GM21360 (cell line): ENCODE data around the gene BCL6B.
"Not testable (repeated sequence)": the region's sequence is repeated elsewhere in the genome, so short reads cannot be mapped to it uniquely, and the experiment has no call there.

Experiments
- ATAC-seq: cut with Tn5 transposase; IDR thresholded peaks from one replicate; pipeline ENCODE4 v1.9.1; 2021; ENCODE audit warnings: mild to moderate bottlenecking, moderate library complexity; ENCODE audit not compliant: unreplicated experiment

The BCL6B gene

DNA sequence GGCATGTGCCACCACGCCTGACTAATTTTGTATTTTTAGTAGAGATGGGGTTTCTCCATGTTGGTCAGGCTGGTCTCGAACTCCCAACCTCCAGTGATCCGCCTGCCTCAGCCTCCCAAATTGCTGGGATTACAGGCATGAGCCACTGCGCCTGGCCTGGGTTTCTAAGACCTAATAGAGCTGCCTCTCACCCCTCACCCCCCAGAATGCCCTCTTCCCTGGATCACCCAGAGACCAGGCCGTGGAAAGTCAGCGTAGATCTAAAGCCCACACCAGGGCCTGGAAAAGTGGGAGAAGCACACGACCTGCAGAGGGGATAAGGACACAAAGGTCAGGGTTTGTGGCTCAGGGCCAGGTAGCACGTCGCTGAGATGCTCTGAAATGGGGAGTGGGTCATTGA lies 27.7 kb downstream of the BCL6B start:
- ATAC-seq = not testable (repeated sequence)

DNA sequence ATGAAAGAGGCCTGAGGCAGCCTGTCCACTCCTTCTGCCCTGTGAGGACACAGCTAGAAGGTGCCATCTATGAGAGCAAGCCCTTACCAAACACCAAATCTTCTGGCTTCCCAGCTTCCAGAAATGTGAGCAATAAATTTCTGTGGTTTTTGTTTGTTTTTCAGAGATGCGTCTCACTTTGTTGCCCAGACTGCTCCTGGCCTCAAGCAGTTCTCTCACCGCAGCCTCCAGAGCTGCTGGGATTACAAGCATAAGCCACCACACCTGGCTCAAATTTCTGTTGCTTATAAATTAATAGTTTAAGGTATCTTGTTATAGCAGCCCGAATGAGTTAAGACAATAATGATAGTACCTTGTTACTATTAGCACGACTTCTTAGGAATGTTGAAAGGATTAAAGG lies 33.5 kb downstream of the BCL6B start:
- ATAC-seq = no peak

DNA sequence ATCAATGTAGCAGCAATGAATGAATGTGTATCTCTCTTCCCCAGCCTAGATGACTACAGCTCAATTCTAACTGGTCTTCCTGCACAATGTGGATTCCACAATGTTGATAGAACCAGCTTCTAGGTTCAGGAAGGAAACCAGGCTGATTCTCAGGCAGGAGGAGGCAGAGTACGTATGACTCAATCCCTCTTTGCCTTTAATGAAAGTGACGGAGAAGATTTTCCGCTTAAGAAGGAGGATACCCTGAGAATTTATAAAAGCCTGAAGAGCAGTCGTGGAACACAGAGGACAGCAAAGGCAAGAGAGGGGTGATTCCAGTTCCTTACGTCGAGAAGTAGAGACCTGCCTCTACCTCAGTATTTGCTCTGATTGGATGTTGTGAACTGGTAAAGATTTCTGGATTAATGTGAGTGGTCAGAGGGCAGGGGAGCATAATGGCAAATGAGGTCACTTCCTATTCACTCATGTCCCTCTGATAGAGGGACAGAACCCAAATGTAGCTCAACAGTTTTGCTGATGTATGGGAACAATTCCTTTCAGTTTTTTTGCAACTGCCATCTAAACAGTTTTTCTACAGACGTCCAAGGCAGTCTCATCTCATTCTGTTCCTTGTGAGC lies 36.1 kb downstream of the BCL6B start:
- no peak for ATAC-seq

DNA sequence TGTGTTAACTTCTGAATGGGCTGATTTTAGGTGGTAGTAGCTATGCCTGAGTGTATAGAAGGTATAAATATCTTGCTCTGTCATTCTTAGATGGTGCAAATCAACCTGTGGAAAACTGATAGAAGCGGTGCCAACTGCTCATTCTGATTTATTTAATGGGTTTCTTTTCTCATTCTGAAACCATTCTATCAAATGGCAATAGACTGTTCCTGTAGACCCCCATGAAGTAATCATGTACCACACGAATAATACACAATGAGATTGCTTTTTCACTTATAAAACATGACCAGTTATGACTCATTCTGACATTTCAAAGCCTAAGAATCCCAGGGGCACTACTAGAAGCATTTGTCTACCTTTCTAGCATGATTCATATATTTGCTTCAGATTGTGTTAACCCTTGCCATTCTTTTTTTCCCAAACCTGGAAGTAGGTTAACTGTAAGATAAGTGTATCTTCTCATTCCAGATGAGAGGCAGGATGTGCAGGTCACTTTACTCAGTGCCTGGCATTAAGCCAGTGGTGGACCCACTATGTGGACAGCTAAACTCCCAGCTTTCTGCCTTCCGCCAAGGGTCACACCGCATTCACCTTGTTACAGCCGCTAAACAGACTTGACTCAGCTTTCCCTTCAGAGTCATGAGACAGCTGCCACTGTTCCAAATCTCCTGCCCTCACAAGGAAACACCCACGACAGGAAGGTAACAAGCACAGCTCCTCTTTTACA lies 37.5 kb downstream of the BCL6B start:
- no peak for ATAC-seq

DNA sequence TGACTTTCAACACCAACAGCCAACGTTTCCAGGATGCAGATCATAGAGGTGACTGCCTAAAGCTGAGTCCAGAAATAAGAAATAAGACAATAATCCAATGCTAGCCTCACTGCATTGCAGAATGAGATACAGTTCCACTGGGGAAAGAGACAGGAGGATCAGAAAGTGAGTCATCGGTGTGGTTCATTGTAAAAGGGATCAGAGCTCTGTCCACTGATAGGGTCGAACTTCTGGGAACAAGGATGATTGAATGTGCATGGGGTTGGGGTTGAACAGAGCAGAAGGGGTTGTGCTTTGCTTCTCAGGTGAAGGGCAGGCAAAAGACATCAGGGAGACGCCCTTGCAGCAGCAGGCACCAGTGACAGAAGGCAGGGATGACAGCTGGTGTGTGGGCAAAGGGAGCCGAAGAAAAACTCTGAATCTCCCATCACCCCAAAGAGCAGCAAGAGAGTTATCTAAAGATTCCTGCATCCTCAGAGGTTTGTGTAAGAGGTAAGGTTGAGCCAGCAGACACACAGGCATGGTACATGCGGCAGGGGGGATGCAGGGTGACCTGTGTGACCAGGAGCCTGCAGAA lies 40.8 kb downstream of the BCL6B start:
- no peak for ATAC-seq

DNA sequence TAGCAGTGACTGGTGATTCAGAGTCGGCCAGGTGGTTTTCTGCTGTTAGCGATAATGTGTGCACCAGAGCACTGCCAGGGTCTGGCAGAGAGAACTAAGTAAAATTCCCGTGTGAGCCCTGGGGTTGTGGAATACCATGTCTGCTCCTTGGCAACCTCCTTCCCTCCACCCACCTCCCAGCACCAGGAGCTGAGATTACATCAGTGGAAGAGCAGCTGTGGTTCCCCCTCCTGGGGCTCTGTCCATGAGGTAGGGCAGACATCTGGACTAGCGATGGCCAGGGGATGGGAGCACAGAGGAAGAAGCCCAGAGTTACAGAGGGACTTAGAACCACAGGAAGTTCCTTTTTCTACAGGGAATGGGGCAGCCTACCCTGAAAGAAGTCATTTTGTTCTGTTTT lies 41.4 kb downstream of the BCL6B start:
- ATAC-seq = no peak

DNA sequence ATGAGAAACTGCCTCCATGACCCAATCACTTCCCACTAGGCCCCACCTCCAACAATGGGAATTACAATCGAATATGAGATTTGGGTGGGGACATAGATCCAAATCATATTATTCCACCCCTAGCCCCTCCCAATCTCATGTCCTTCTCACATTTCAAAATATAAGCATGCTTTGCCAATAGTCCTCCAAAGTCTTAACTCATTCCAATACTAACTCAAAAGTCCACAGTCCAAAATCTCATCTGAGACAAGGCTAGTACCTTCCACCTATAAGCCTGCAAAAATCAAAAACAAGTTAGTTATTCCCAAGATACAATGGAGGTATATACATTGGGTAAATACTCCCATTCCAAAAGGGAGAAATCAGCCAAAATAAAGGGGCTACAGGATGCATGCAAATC lies 44.3 kb downstream of the BCL6B start:
- ATAC-seq = no peak

DNA sequence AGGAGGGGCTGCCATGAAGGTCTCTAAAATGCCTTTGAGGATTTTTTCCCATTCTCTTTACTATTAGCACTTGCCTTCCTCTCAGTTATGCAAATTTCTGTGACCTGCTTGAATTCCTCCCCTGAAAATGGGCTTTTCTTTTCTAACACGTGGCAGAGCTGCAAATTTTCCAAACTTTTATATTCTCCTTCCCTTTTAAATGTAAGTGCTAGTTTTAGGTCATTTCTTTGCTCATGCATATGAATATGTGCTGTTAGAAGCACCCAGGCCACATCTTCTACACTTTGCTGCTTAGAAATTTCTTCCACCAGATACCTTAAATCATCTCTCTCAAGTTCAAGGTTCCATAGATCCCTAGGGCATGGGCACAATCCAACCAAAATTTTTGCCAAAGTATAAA lies 45.4 kb downstream of the BCL6B start:
- ATAC-seq = no peak

DNA sequence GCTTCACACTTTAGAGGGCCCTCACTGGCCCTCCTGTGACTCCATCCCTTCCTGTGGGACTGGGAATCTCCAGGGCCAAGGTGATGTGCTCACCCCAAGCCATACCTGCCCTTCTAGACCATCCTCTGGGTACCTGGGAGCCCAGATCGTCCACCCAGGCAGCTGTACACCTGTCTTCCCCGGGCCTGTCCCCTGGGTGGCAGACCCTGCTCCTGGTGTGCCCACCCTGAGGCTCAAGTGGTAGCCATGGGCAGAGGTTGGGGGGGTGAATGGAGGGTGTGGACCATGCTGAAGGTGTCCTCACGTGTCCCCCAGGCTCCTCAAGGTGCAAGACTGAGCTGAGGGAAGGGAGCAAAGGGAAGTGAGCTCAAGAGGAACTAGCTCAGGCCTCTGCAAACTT lies 47.9 kb downstream of the BCL6B start:
- no peak for ATAC-seq

DNA sequence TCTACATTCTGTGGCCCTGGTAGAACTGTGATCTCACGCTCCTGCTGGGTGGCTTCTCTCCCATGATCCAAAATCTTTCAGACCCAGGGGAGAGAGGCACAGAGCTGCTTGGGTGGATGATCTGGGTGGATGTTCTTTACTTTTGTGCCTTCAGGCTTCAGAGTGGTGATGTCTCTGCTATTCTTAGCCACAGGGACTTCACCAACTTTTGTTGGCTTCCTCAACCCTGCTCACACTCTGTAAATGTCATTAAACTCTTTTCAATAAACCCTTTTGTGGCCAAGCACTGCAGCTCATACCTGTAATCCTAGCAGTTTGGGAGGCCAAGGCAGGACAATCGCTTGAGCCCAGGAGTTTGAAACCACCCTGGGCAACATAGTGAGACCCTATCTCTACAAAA lies 49.6 kb downstream of the BCL6B start:
- no peak for ATAC-seq

DNA sequence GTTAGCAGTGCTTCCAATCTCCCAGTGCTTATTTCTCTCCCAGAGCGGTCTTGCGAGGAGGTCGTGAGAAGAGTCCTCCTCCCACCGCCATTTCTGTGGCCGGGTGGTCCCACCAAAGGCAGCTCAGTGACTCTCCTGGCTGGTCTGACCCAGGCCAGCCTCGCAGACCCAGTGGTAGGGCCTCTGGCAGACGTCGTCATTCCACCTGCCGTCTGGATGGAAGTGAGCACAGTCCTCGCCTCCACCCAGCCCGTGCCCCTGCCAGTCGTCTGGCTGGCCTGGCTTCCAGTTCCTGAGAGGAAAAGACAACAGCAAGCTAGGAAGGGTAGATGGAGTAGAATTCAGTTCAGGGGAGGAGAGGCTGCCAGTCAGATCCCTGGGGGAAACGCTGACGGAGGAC lies 52.1 kb downstream of the BCL6B start:
- ATAC-seq = no peak

DNA sequence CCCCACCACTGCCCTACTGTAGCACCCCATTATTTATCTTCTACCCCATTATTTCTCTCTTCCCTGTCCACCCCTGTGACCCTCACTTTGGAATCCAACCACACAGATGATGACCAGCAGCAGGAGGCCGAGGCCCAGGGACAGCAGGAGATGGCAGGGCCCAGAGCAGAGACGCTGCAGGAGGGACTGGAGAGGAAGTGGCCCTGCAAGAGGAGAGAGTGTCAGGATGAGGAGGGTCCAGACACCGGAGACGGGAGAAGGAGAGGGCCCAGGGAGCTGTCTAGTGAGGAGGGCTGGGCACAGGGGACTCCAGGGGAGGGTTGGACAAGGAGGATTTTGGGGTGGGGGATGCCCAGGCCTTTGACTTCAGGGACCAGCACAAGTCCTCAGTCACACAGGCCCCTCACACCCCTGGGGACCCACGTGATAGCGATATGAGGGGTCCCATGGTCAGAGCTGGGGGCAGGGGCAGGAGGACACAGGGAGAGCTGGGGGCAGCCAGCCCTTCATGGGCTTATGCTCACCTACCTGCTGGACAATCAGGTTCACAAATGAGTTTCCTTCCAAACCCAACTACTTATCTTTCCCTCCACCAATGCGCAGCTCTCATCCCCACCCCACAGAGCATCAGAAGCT lies 55.2 kb downstream of the BCL6B start:
- ATAC-seq = no peak

DNA sequence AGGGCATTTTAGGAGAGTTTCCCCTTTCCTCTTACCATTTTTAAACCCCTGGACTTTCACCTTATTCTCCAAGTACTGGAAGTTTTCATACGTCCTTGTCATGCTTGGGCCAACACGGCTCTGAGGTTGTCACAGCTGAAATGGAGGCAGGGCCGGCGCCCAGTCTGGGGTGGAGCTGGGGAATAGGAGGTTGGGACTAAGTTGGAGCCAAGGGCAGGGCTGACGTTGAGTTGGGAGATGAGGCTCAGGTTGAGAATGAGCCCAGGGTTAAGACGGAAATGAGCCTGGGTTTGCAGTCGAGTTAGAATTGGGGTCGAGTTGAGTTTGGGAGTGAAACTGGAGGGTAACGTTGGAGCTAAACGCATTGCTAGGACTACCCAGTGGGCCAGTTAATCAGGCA lies 55.9 kb downstream of the BCL6B start:
- no peak for ATAC-seq
